HG02981 (cell line): ENCODE measurements around the gene SPTB.

Experiments
- ATAC-seq: cut with Tn5 transposase; IDR thresholded peaks from one replicate; pipeline ENCODE4 v1.9.1; 2021; ENCODE audit warnings: mild to moderate bottlenecking, moderate library complexity; ENCODE audit not compliant: unreplicated experiment

The SPTB gene

GRCh38 chr14:64792871-64793560 lies 86.7 kb downstream of the SPTB start:
- ATAC-seq: no peak

GRCh38 chr14:64792231-64792630 lies 87.5 kb downstream of the SPTB start:
- ATAC-seq: no peak

- no peak for ATAC-seq
Observed at GRCh38 chr14:64790478-64790877, 89.2 kb downstream of the SPTB start.

- ATAC-seq: no peak
Observed at GRCh38 chr14:64789696-64790095, 90.0 kb downstream of the SPTB start.

DNA sequence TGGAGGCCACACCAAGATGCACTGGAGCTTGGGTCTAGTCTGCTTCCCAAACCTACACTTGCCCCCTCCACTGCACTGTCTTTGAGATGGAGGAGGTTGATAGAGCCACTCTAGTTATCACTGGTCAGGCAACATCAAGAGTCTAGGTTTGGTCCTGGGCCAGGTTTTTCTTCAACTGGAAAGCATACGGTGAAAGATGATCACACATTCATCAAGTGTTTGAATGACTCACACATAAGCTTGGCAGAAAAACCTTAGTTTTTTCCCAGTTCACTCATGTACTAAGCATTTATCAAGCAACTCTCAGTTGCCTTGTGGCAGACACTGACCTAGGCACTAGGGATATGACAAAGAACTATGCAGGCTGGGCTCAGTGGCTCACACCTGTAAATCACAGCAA lies 91.0 kb downstream of the SPTB start:
- ATAC-seq: no peak

DNA sequence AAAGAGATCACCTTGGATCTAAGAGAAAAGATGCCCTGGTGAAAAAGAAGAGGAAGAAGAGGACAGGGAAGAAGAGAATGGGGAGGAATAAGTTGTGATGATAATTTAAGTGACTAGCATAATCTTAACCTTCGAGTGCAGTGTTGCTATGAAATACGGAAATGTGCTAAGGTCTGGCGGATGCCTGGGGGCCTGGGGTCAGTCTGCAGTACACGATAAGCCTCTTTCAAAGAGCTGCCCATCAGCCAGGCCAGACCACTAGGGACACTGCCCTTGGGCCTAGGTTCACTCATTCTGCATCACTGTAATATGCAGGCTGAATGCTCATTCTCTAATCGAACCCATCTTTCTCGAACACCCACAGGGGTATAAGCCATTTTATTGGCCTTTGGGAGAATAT lies 92.1 kb downstream of the SPTB start:
- ATAC-seq: no peak

GRCh38 chr14:64786296-64787149 lies 93.2 kb downstream of the SPTB start:
- no peak for ATAC-seq

- no peak for ATAC-seq
Observed at GRCh38 chr14:64784006-64784405, 95.7 kb downstream of the SPTB start.

DNA sequence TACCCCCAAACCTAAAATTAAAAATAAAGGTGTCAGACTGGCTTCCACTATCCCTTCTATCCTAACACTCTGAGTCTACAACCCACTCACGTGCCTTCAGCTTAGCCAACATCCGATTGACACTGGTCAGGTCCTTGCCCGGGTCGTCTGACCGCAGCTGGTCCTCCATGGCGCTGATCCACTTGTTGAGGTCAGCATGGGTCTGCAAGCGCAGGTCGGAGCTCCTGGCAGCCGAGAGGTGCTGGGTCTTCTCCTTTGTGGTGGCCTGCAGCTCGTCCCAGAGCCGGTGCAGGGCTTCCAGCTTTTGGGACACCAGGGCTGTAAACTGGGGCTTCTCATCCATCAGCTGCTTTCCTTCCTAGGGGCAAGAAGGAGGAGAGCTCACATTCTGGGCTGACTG lies 97.5 kb downstream of the SPTB start:
- ATAC-seq: no peak

DNA sequence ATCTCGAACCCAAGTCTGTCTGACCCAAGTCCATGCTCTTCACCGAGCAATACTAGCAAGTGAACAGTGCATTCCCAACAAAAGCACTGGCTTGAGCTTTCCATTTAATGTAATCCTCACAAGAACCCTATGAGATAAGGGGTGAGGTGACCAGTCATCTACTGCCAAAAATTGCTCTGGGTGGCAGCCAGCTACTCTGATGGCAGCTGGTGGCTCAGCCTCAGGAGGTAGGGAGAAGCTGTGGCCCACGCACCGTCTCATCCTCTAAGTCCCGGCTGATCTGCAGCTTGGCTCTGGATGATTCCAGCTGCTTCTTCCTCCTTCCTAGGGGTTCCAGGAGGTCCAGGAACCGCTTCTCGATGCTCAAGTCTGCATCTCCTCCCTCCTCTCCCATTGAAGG lies 100.2 kb downstream of the SPTB start:
- ATAC-seq: no peak

GRCh38 chr14:64778104-64778754 lies 101.5 kb downstream of the SPTB start:
- ATAC-seq: no peak

DNA sequence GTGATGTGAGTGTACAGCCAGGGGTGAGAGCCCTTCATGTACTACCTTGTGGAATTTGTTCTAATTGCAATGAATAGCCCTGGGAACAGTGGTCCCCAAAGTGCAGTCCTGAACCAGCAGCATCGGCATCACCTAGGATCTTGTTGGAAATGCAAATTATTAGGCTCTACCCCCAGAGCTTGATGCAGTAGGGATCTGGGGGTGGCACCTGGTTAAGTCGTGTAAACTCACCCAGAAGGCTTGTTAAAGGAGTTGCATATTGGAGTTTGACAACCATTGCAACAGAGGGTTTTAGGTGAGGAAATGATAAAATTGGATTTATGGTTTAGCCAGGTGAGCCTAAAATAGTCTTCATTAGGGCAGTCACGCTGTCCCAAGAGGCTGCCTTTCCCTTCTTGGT lies 102.2 kb downstream of the SPTB start:
- no peak for ATAC-seq

GRCh38 chr14:64775081-64775777 lies 104.5 kb downstream of the SPTB start:
- no peak for ATAC-seq

DNA sequence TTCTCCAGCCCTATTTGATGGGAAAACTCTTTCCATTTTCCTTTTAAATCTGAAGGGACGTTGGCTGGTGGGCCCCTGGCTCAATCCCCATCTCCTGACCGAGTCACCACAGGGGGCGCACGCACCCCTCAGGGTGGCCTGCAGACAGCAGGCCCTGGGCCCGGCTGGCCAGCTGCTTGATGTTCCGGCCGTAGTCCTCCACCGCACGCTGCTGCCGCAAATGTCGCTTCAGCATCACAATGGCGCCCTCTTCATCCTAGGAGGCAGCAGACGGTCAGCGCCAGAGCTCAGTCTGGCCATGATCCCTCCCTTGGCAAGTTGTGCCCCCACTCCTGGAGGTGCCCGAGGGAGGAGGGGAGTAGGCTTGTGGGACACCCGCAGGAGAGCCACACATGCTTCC lies 105.4 kb downstream of the SPTB start:
- no peak for ATAC-seq

- ATAC-seq: no peak
Observed at GRCh38 chr14:64773577-64773976, 106.1 kb downstream of the SPTB start.

GRCh38 chr14:64773046-64773445 lies 106.7 kb downstream of the SPTB start:
- ATAC-seq: no peak

GRCh38 chr14:64772397-64772950 lies 107.2 kb downstream of the SPTB start:
- no peak for ATAC-seq

GRCh38 chr14:64771161-64771560 lies 108.5 kb downstream of the SPTB start:
- no peak for ATAC-seq

DNA sequence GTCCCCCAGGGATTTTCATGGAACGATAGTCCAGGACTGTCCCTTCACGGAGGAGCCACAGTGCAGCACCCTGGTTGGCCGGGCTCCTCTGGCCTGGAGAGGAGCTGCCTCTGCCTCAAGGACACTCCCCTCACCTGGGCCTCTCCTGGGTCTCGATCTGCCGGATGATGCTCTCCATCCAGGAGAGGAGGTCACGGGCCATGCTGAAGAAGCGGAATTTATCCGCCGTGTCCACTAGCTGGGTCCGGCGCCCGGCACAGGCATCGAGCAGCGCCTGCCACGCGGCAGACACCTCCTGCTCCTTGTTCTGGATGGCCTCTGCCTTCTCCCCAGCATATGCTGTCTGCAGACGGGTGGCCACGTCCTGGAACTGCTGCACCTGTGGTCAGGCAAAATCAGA lies 109.0 kb downstream of the SPTB start:
- no peak for ATAC-seq

DNA sequence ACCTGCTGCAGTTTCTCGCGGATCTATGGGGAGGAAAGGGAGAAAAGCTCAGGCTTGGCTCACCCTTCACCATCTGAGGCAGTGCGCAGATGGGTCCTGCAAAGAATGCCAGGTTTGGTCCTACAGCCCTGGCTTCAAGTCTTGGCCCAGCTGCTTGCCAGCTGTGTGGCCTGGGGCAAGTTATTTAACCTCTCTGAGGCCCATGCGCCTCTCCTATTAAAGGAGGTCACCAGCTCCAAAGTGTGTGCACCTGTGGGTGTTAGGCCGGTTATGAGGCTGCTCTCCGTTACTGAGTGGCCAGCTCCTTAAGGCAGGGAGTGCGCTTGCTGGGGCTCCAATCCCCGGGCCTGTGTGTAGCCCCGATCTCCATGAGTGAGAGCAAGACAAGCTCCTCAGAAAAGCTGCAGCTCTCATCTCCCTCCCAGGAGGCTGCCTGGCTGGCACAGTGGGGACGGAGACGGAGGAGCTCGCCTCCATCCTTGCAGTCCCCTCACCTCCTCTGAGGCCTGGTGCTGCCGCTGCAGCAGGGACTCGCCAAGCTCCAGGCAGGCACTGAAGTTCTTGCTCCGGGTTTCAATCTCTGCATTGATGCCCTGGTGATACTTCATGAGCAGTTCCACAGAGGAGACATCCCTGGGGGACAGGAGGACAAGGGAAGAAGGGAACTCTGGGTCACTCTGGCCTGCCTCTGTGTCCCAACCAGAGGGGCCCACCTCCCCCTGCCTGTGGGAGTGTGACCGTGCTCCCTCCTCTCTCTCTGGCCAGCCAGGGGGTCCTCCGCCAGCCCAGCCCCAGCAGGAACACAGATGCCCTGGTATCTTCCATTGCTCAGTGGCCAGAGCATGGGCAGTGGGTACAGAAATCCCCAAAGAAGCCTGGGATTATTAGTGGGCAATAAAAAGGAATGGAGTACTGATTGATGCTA lies 110.3 kb downstream of the SPTB start:
- ATAC-seq: no peak
